HCT116 (cell line): Measurements from ENCODE around the gene NTNG1. TPM values are rescaled to one million over a fixed set of nuclear protein-coding genes. Genes with fewer than 3 reads are reported as not detected.

ENCODE experiments used
- ATAC-seq: fragments of 200-7000 bp; cut with Tn5 transposase; 2 replicates; pipeline ENCODE4 v1.9.1; 2020; ENCODE audit warnings: mild to moderate bottlenecking, moderate library complexity
- BruUV-seq: library from RNA; stranded (reverse); fragments of 400-500 nt; replicated peaks from 2 replicates; lab custom pipeline; 2021; lab: Mats Ljungman, UMichigan
- CTCF ChIA-PET: fragments of 300-600 bp; sonication (Branson Sonifier 250); formaldehyde crosslinking; loops from one replicate; lab custom pipeline; 2021; ENCODE audit warnings: antibody characterized with exemption; lab: Charles Lee
- POLR2A ChIA-PET: fragments of 300-600, 350-600 bp; sonication (Branson Sonifier 250); formaldehyde crosslinking; loops from one replicate; lab custom pipeline; 2021; ENCODE audit warnings: antibody characterized with exemption; lab: Charles Lee
- RAD21 ChIA-PET, 2 experiments: fragments of 300-600 bp; sonication (Branson Sonifier 250); formaldehyde crosslinking; loops; one replicate each; lab custom pipeline; 2023; ENCODE audit warnings: low total read pairs in 2 of 2; ENCODE audit not compliant: uncharacterized antibody in 2 of 2, unreplicated experiment in 2 of 2, low non-redundant PET in 1 of 2; lab: Charles Lee
- DNase-seq: peaks from one replicate; pipeline ENCODE4 v3.0.0-alpha.2; 2010; ENCODE audit warnings: low read depth, low spot score
- H2AFZ ChIP-seq: fragments of 200-600 bp; shearing (Covaris generic), sonication (generic); 2 replicates; pipeline ENCODE4 v1.6.1; 2017; ENCODE audit warnings: low read depth, mixed run types, mixed read lengths, antibody characterized with exemption, low read length; ENCODE audit not compliant: poor library complexity, severe bottlenecking
- H3K27ac ChIP-seq: 2 replicates; pipeline ENCODE4 v1.5.1; 2012; ENCODE audit warnings: low read depth, low read length
- H3K27me3 ChIP-seq: fragments of 200-600 bp; sonication (generic); 2 replicates; pipeline ENCODE4 v1.6.1; 2016; ENCODE audit warnings: mixed run types, low read length, mixed read lengths; ENCODE audit not compliant: insufficient read depth
- H3K36me3 ChIP-seq, 2 experiments: fragments of 200-500 bp in 1 of 2; fragments of 200-600 bp in 1 of 2; sonication (Bioruptor generic) in 1 of 2; sonication (generic) in 1 of 2; 2 replicates each; pipeline versions ENCODE4 v1.5.1 to v1.6.1; 2014 to 2016; ENCODE audit warnings: low read length in 2 of 2, inconsistent platforms in 1 of 2, mixed read lengths in 1 of 2, mixed run types in 1 of 2; ENCODE audit not compliant: insufficient read depth in 2 of 2, control insufficient read depth in 1 of 2
- H3K4me1 ChIP-seq, 2 experiments: fragments of 200-600 bp in 1 of 2; sonication (generic) in 1 of 2; 2 replicates each; pipeline versions ENCODE4 v1.5.1 to v1.6.1; 2012 to 2017; ENCODE audit warnings: low read length in 2 of 2, inconsistent platforms in 1 of 2, mild to moderate bottlenecking in 1 of 2, mixed read lengths in 1 of 2, mixed run types in 1 of 2, moderate library complexity in 1 of 2; ENCODE audit not compliant: insufficient read depth in 2 of 2, control insufficient read depth in 1 of 2
- H3K4me2 ChIP-seq: fragments of 200-600 bp; sonication (generic); 2 replicates; pipeline ENCODE4 v1.6.1; 2017; ENCODE audit warnings: mixed run types, low read length, mixed read lengths
- H3K4me3 ChIP-seq, 2 experiments: fragments of 200-600 bp in 1 of 2; sonication (generic) in 1 of 2; replicated peaks in 1 of 2; 2 replicates each; pipeline ENCODE4 v1.5.1; 2011 to 2016; ENCODE audit warnings: low read length in 2 of 2, control low read depth in 1 of 2, low read depth in 1 of 2, mild to moderate bottlenecking in 1 of 2, mixed read lengths in 1 of 2, mixed run types in 1 of 2
- H3K79me2 ChIP-seq: fragments of 200-600 bp; sonication (generic); 2 replicates; pipeline ENCODE4 v1.6.1; 2017; ENCODE audit warnings: mild to moderate bottlenecking, mixed run types, low read length, moderate library complexity, mixed read lengths; ENCODE audit not compliant: insufficient read depth
- H3K9ac ChIP-seq: fragments of 200-600 bp; sonication (generic); 2 replicates; pipeline ENCODE4 v1.6.1; 2016; ENCODE audit warnings: low read length, mixed read lengths
- H3K9me2 ChIP-seq: fragments of 200-600 bp; sonication (generic), shearing (Covaris generic); 2 replicates; pipeline ENCODE4 v1.6.1; 2017; ENCODE audit warnings: mixed run types, mild to moderate bottlenecking, moderate library complexity; ENCODE audit not compliant: insufficient read depth
- H3K9me3 ChIP-seq, 2 experiments: fragments of 200-500 bp in 1 of 2; fragments of 200-600 bp in 1 of 2; sonication (Bioruptor generic) in 1 of 2; sonication (generic) in 1 of 2; 2 replicates each; pipeline ENCODE4 v1.6.1; 2014 to 2017; ENCODE audit warnings: low read length in 2 of 2, mixed read lengths in 2 of 2, inconsistent platforms in 1 of 2, low read depth in 1 of 2, mild to moderate bottlenecking in 1 of 2, mixed run types in 1 of 2, moderate library complexity in 1 of 2; ENCODE audit not compliant: control insufficient read depth in 1 of 2, insufficient read depth in 1 of 2
- H4K20me1 ChIP-seq: fragments of 200-600 bp; sonication (generic), shearing (Covaris generic); 2 replicates; pipeline ENCODE4 v1.6.1; 2017; ENCODE audit warnings: mixed run types, mild to moderate bottlenecking, moderate library complexity; ENCODE audit not compliant: insufficient read depth
- CBX3 ChIP-seq: IDR thresholded peaks from 2 replicates; pipeline ENCODE4 v1.6.1; 2012; ENCODE audit warnings: low read depth
- CEBPB ChIP-seq: IDR thresholded peaks from 2 replicates; pipeline ENCODE4 v1.6.1; 2012; ENCODE audit warnings: low read depth
- ELF1 ChIP-seq: IDR thresholded peaks from 2 replicates; pipeline ENCODE4 v1.6.1; 2012; ENCODE audit warnings: low read depth, borderline replicate concordance
- EZH2 ChIP-seq: fragments of 200-600 bp; sonication (generic); IDR thresholded peaks from 2 replicates; pipeline ENCODE4 v1.6.1; 2017; ENCODE audit warnings: antibody characterized with exemption, mixed run types
- POLR2AphosphoS5 ChIP-seq: IDR thresholded peaks from 2 replicates; pipeline ENCODE4 v1.6.1; 2011; ENCODE audit warnings: mild to moderate bottlenecking, low read depth, low read length, moderate library complexity
- RAD21 ChIP-seq: IDR thresholded peaks from 2 replicates; pipeline ENCODE4 v1.6.1; 2012; ENCODE audit warnings: low read depth, mild to moderate bottlenecking
- SIN3A ChIP-seq: IDR thresholded peaks from 2 replicates; pipeline ENCODE4 v1.6.1; 2012; ENCODE audit warnings: low read depth
- SP1 ChIP-seq: IDR thresholded peaks from 2 replicates; pipeline ENCODE4 v1.6.1; 2012; ENCODE audit warnings: low read depth
- SRF ChIP-seq: IDR thresholded peaks from 2 replicates; pipeline ENCODE4 v1.6.1; 2012; ENCODE audit warnings: low read depth
- YY1 ChIP-seq: IDR thresholded peaks from 2 replicates; pipeline ENCODE4 v1.6.1; 2011; ENCODE audit warnings: low read length, low read depth, moderate library complexity, mild to moderate bottlenecking; ENCODE audit not compliant: insufficient replicate concordance; ENCODE audit errors: extremely low read depth
- ZFX ChIP-seq: fragments of 450-650 bp; IDR thresholded peaks from 2 replicates; pipeline ENCODE4 v1.6.1; 2017
- ZNF274 ChIP-seq: fragments of 200-500 bp; sonication (Bioruptor generic); IDR thresholded peaks from 2 replicates; pipeline ENCODE4 v1.6.1; 2014; ENCODE audit warnings: mild to moderate bottlenecking, low read depth, low read length, inconsistent platforms
- intact Hi-C: fragments of 100-400 bp; cut with micrococcal nuclease; formaldehyde crosslinking; loops from 2 replicates; pipeline ENCODE4 v1.10.0; 2022
- total RNA-seq: library from RNA; stranded (reverse); gene quantifications from one replicate; pipeline ENCODE4 v1.2.1, GENCODE V29; 2021; ENCODE audit not compliant: unreplicated experiment
- TF ChIP-seq, protein P1 (sequence below): IDR thresholded peaks from 2 replicates; pipeline ENCODE4 v1.6.1; 2012
- TF ChIP-seq, protein P2 (sequence below): IDR thresholded peaks from 2 replicates; pipeline ENCODE4 v1.6.1; 2012
- TF ChIP-seq, protein P3 (sequence below): IDR thresholded peaks from 2 replicates; pipeline ENCODE4 v1.6.1; 2011; ENCODE audit warnings: mild to moderate bottlenecking, low read length, moderate library complexity; ENCODE audit not compliant: insufficient replicate concordance; ENCODE audit errors: extremely low read depth

The NTNG1 gene
- total RNA-seq, 1 experiment from 2014 or later = not detected

DNA sequence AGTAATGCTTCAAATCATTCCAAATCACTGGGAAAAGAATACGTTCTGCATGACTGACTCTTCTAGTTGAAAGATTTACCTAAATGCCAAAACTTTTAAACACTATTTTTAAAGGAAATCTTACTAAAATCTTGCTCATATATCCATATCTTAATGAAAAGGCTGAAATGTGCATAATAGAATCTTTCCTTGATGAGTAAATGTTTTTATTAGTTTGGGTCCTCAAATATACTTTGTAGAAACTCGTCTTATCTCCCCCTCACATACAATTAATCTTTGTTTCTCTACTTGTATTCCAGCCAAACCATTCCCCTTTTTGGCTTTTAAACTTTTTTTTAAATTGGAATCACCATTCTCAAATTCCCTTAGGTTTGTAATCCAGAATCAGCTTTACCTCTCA, 110.2 kb downstream of the NTNG1 start:
- Histone ChIP-seq H4K20me1 (no peaks in the 10 kb centered on the region), H3K27me3 (no peaks in the 10 kb centered on the region), H3K79me2 (no peaks in the 10 kb centered on the region), H3K9me3 (no peaks in the 10 kb centered on the region; a peak in 2 of 4 replicates), H3K4me2 (no peak overlapping the region), H3K4me1 (no peaks in the 10 kb centered on the region), H3K36me3 (no peaks in the 10 kb centered on the region), H3K4me3 (no peak overlapping the region), H3K27ac (no peak overlapping the region), H3K9me2 (no peaks in the 10 kb centered on the region), H3K9ac (no peak overlapping the region), H2AFZ (no peak overlapping the region)
- BruUV-seq = no TSS peak
- no peak for ATAC-seq
- ChIA-PET RAD21 (no interaction called here), POLR2A (no interaction called here), CTCF (no interaction called here)
- TF ChIP-seq CEBPB (no peak), POLR2AphosphoS5 (no peak), ZNF274 (no peak), RAD21 (no peak), ELF1 (no peak), SRF (no peak), CBX3 (no peak), ZFX (no peak), SIN3A (no peak), YY1 (no peak), EZH2 (no peak), SP1 (no peak)
- TF ChIP-seq, protein P1, sequence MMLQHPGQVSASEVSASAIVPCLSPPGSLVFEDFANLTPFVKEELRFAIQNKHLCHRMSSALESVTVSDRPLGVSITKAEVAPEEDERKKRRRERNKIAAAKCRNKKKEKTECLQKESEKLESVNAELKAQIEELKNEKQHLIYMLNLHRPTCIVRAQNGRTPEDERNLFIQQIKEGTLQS = no peak
- TF ChIP-seq, protein P2, sequence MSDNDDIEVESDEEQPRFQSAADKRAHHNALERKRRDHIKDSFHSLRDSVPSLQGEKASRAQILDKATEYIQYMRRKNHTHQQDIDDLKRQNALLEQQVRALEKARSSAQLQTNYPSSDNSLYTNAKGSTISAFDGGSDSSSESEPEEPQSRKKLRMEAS = no peak
- TF ChIP-seq, protein P3, sequence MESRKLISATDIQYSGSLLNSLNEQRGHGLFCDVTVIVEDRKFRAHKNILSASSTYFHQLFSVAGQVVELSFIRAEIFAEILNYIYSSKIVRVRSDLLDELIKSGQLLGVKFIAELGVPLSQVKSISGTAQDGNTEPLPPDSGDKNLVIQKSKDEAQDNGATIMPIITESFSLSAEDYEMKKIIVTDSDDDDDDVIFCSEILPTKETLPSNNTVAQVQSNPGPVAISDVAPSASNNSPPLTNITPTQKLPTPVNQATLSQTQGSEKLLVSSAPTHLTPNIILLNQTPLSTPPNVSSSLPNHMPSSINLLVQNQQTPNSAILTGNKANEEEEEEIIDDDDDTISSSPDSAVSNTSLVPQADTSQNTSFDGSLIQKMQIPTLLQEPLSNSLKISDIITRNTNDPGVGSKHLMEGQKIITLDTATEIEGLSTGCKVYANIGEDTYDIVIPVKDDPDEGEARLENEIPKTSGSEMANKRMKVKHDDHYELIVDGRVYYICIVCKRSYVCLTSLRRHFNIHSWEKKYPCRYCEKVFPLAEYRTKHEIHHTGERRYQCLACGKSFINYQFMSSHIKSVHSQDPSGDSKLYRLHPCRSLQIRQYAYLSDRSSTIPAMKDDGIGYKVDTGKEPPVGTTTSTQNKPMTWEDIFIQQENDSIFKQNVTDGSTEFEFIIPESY = no peak
- no peak for DNase-seq
- intact Hi-C loops = no loop called here
